HEK293 (cell line): ENCODE results near the gene HP.

Experiments used
- GLI4 ChIP-seq: fragments of 450-650 bp; formaldehyde crosslinking; IDR thresholded peaks from 2 replicates; pipeline ENCODE4 v1.5.1; 2016; ENCODE audit warnings: missing biosample characterization, missing genetic modification characterization
- KLF16 ChIP-seq: fragments of 450-650 bp; formaldehyde crosslinking; IDR thresholded peaks from 2 replicates; pipeline ENCODE4 v1.5.1; 2017; ENCODE audit warnings: missing biosample characterization, missing genetic modification characterization
- YY1 ChIP-seq: fragments of 450-650 bp; formaldehyde crosslinking; IDR thresholded peaks from 2 replicates; pipeline ENCODE4 v1.5.1; 2018; ENCODE audit warnings: missing biosample characterization, missing genetic modification characterization
- ZNF175 ChIP-seq: fragments of 450-650 bp; formaldehyde crosslinking; IDR thresholded peaks from 2 replicates; pipeline ENCODE4 v1.5.1; 2016; ENCODE audit warnings: missing biosample characterization, missing genetic modification characterization
- ZNF558 ChIP-seq: fragments of 450-650 bp; formaldehyde crosslinking; IDR thresholded peaks from 2 replicates; pipeline ENCODE4 v1.5.1; 2016; ENCODE audit warnings: missing biosample characterization, missing genetic modification characterization
- ZNF561 ChIP-seq: fragments of 450-650 bp; IDR thresholded peaks from 2 replicates; pipeline ENCODE4 v1.5.1; 2018; ENCODE audit warnings: missing biosample characterization, missing genetic modification characterization, borderline replicate concordance
- ZNF670 ChIP-seq: fragments of 450-650 bp; formaldehyde crosslinking; IDR thresholded peaks from 2 replicates; pipeline ENCODE4 v1.5.1; 2016; ENCODE audit warnings: missing biosample characterization, missing genetic modification characterization, low read depth
- TF ChIP-seq, protein P1 (sequence below): fragments of 450-650 bp; formaldehyde crosslinking; IDR thresholded peaks from 2 replicates; pipeline ENCODE4 v1.5.1; 2016; ENCODE audit warnings: missing biosample characterization, missing genetic modification characterization
- TF ChIP-seq, protein P2 (sequence below): fragments of 450-650 bp; formaldehyde crosslinking; IDR thresholded peaks from 2 replicates; pipeline ENCODE4 v1.5.1; 2016; ENCODE audit warnings: missing biosample characterization, missing genetic modification characterization, low read depth

DNA sequence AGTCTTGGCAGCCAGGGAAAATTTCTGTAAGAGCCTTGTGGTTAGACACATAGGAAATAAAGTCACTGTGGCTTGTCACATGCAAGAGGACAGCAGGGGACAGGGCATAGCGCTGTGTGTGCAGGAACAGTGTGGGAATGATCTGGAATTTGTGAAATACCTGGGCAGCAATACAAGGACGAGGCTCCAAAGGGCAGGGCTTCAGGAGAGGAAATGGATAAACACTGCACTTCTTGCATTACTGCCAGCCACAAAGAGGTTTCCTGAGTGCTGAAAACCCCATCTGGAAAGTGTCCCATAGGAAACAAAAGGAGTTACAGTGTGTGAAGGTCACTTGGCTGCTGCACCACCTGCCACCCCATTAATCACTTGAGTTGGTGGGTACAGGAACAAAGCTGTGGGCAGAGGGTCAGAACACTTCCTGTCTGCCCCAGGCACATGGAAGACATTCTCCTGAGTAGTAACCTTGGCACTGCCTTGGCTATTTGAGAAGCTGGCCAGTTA is 12.1 kb upstream of the HP start:
- TF ChIP-seq, protein P1, sequence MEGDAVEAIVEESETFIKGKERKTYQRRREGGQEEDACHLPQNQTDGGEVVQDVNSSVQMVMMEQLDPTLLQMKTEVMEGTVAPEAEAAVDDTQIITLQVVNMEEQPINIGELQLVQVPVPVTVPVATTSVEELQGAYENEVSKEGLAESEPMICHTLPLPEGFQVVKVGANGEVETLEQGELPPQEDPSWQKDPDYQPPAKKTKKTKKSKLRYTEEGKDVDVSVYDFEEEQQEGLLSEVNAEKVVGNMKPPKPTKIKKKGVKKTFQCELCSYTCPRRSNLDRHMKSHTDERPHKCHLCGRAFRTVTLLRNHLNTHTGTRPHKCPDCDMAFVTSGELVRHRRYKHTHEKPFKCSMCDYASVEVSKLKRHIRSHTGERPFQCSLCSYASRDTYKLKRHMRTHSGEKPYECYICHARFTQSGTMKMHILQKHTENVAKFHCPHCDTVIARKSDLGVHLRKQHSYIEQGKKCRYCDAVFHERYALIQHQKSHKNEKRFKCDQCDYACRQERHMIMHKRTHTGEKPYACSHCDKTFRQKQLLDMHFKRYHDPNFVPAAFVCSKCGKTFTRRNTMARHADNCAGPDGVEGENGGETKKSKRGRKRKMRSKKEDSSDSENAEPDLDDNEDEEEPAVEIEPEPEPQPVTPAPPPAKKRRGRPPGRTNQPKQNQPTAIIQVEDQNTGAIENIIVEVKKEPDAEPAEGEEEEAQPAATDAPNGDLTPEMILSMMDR: no peak
- TF ChIP-seq, protein P2, sequence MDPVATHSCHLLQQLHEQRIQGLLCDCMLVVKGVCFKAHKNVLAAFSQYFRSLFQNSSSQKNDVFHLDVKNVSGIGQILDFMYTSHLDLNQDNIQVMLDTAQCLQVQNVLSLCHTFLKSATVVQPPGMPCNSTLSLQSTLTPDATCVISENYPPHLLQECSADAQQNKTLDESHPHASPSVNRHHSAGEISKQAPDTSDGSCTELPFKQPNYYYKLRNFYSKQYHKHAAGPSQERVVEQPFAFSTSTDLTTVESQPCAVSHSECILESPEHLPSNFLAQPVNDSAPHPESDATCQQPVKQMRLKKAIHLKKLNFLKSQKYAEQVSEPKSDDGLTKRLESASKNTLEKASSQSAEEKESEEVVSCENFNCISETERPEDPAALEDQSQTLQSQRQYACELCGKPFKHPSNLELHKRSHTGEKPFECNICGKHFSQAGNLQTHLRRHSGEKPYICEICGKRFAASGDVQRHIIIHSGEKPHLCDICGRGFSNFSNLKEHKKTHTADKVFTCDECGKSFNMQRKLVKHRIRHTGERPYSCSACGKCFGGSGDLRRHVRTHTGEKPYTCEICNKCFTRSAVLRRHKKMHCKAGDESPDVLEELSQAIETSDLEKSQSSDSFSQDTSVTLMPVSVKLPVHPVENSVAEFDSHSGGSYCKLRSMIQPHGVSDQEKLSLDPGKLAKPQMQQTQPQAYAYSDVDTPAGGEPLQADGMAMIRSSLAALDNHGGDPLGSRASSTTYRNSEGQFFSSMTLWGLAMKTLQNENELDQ (tag by site-specific recombination): no peak
- TF ChIP-seq ZNF175: no peak
- TF ChIP-seq ZNF558 (tag by site-specific recombination): no peak
- no peak for TF ChIP-seq ZNF561 (tag by site-specific recombination)
- no peak for TF ChIP-seq KLF16 (tag by site-specific recombination)
- TF ChIP-seq ZNF670: no peak
- no peak for TF ChIP-seq GLI4 (tag by site-specific recombination)
- no peak for TF ChIP-seq YY1 (tag by site-specific recombination)
